ENCODE results near the gene CPZ.

DNA sequence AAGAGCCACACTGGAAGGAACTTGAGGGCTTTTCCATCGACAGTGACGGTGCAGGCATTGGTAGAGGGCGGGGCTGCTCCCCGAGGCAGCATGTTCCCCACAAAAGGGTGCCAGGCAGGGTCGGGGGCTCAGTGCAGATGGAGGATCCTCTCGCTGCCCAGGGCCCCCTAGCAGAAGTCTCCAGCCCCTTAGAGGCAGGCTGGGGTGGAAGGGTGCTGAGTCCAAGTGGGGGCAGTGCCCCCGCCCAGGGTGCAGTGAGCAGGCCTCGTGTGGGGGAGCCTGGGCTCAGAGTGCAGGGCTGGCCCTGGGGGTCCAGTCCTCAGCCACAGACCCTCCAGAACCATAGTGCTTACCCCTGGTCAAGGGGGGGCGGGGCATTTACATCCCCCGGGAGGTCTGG lies 9.0 kb downstream of the CPZ start:
- TF ChIP-seq, protein P1, sequence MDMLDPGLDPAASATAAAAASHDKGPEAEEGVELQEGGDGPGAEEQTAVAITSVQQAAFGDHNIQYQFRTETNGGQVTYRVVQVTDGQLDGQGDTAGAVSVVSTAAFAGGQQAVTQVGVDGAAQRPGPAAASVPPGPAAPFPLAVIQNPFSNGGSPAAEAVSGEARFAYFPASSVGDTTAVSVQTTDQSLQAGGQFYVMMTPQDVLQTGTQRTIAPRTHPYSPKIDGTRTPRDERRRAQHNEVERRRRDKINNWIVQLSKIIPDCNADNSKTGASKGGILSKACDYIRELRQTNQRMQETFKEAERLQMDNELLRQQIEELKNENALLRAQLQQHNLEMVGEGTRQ (IDR thresholded peaks at IDR 0.05; ENCODE audit: borderline replicate concordance, low read depth, low read length), result no peak
- TF ChIP-seq, protein P2, sequence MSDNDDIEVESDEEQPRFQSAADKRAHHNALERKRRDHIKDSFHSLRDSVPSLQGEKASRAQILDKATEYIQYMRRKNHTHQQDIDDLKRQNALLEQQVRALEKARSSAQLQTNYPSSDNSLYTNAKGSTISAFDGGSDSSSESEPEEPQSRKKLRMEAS (IDR thresholded peaks at IDR 0.05; ENCODE audit: low read depth, low read length), result no peak
- no peak for TF ChIP-seq ZZZ3 (IDR thresholded peaks at IDR 0.05; ENCODE audit: control insufficient read depth, insufficient read length, low read depth)
- no peak for TF ChIP-seq GABPA (IDR thresholded peaks at IDR 0.05; ENCODE audit: low read depth)
- TF ChIP-seq MYB (IDR thresholded peaks at IDR 0.05; ENCODE audit: borderline replicate concordance, low read depth, low read length), result no peak
- TF ChIP-seq, protein P3, sequence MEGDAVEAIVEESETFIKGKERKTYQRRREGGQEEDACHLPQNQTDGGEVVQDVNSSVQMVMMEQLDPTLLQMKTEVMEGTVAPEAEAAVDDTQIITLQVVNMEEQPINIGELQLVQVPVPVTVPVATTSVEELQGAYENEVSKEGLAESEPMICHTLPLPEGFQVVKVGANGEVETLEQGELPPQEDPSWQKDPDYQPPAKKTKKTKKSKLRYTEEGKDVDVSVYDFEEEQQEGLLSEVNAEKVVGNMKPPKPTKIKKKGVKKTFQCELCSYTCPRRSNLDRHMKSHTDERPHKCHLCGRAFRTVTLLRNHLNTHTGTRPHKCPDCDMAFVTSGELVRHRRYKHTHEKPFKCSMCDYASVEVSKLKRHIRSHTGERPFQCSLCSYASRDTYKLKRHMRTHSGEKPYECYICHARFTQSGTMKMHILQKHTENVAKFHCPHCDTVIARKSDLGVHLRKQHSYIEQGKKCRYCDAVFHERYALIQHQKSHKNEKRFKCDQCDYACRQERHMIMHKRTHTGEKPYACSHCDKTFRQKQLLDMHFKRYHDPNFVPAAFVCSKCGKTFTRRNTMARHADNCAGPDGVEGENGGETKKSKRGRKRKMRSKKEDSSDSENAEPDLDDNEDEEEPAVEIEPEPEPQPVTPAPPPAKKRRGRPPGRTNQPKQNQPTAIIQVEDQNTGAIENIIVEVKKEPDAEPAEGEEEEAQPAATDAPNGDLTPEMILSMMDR (IDR thresholded peaks at IDR 0.05 in 2 of 3, conservative IDR thresholded peaks at IDR 0.05 in 1 of 3; ENCODE audit: control insufficient read depth in 2 of 3, extremely low read depth in 1 of 3, insufficient read depth in 1 of 3, low read depth in 3 of 3, low read length in 3 of 3), result no peak
- TF ChIP-seq JUNB (IDR thresholded peaks at IDR 0.05), result no peak
- TF ChIP-seq POLR2A (IDR thresholded peaks at IDR 0.05; ENCODE audit: low read depth, low read length), result no peak
- no peak for TF ChIP-seq BHLHE40 (IDR thresholded peaks at IDR 0.05; ENCODE audit: borderline replicate concordance in 1 of 2, low read depth in 2 of 2, low read length in 1 of 2)
- TF ChIP-seq BACH1 (IDR thresholded peaks at IDR 0.05; ENCODE audit: borderline replicate concordance), result no peak
- TF ChIP-seq ATF7 (IDR thresholded peaks at IDR 0.05; ENCODE audit: low read depth), result no peak
- no peak for TF ChIP-seq MYC (IDR thresholded peaks at IDR 0.05; ENCODE audit: insufficient read depth, insufficient read length, insufficient replicate concordance, low read length, severe bottlenecking)
- TF ChIP-seq, protein P4, sequence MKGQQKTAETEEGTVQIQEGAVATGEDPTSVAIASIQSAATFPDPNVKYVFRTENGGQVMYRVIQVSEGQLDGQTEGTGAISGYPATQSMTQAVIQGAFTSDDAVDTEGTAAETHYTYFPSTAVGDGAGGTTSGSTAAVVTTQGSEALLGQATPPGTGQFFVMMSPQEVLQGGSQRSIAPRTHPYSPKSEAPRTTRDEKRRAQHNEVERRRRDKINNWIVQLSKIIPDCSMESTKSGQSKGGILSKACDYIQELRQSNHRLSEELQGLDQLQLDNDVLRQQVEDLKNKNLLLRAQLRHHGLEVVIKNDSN (IDR thresholded peaks at IDR 0.05; ENCODE audit: borderline replicate concordance, extremely low read length, insufficient read depth, low read depth, low read length), result no peak

Data from GM12878 (cell line).